GM18526 (cell line): ENCODE results near the gene MTX2.

Experiments used
- POLR2A ChIP-seq: IDR thresholded peaks from 3 replicates; pipeline ENCODE4 v1.6.1; 2011; ENCODE audit not compliant: insufficient read length; ENCODE audit errors: extremely low read depth

MTX2 gene

GRCh38 chr2:176280867-176281658 is 11.8 kb downstream of the MTX2 start:
- TF ChIP-seq POLR2A, result no peak

- TF ChIP-seq POLR2A, result no peak
Measured at GRCh38 chr2:176283291-176284068, 14.2 kb downstream of the MTX2 start.

- no peak for TF ChIP-seq POLR2A
Measured at GRCh38 chr2:176284461-176285049, 15.3 kb downstream of the MTX2 start.

- no peak for TF ChIP-seq POLR2A
Measured at GRCh38 chr2:176285321-176285720, 16.1 kb downstream of the MTX2 start.

- no peak for TF ChIP-seq POLR2A
Measured at GRCh38 chr2:176291335-176291734, 22.1 kb downstream of the MTX2 start.

GRCh38 chr2:176291809-176292283 is 22.6 kb downstream of the MTX2 start:
- TF ChIP-seq POLR2A, result no peak

- TF ChIP-seq POLR2A, result no peak
Measured at GRCh38 chr2:176292608-176293007, 23.4 kb downstream of the MTX2 start.

GRCh38 chr2:176293334-176293733 is 24.1 kb downstream of the MTX2 start:
- TF ChIP-seq POLR2A, result no peak

- no peak for TF ChIP-seq POLR2A
Measured at GRCh38 chr2:176297067-176297466, 27.8 kb downstream of the MTX2 start.

GRCh38 chr2:176297737-176298136 is 28.5 kb downstream of the MTX2 start:
- TF ChIP-seq POLR2A, result no peak

GRCh38 chr2:176317199-176317598 is 48.0 kb downstream of the MTX2 start:
- no peak for TF ChIP-seq POLR2A

- no peak for TF ChIP-seq POLR2A
Measured at GRCh38 chr2:176317623-176318065, 48.4 kb downstream of the MTX2 start.

- TF ChIP-seq POLR2A, result no peak
Measured at GRCh38 chr2:176321916-176322315, 52.7 kb downstream of the MTX2 start.

GRCh38 chr2:176324862-176325261 is 55.6 kb downstream of the MTX2 start:
- no peak for TF ChIP-seq POLR2A

- TF ChIP-seq POLR2A, result no peak
Measured at GRCh38 chr2:176325732-176326131, 56.5 kb downstream of the MTX2 start.

- no peak for TF ChIP-seq POLR2A
Measured at GRCh38 chr2:176328149-176328548, 58.9 kb downstream of the MTX2 start.
